CD4-positive, alpha-beta T cell treated with Interleukin-2 at 100 ng/mL for 4 hours (primary cell): ENCODE data around the gene ANKRD40CL.

Experiments
- DNase-seq: peaks from one replicate; pipeline ENCODE4 v3.0.0-alpha.2; 2020; ENCODE audit warnings: low spot score

ANKRD40CL gene

DNA sequence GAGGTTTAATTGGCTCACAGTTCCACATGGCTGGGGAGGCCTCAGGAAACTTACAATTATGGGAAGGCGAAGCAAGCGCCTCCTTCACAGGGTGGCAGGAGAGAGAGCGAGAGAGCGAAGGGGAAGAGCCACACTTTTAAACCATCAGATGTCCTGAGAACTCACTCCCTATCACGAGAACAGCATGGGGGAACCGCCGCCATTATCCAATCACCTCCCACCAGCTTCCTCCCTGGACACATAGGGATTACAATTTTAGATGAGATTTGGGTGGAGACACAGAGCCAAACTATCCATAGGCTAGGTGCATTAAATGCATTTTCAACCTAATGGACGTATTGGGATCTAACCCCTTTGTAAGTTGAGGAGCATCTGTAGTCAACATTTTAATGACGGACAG is 54.7 kb downstream of the ANKRD40CL start:
- no peak for DNase-seq
